ENCODE results near the gene PLA2G4A.

PLA2G4A gene

GRCh38 chr1:186837806-186838205 lies 9.1 kb downstream of the PLA2G4A start:
- H4K91ac ChIP-seq (ENCODE audit: low read length) = no peak overlapping the region
- no peak overlapping the region for H3K23ac ChIP-seq (ENCODE audit: low read length in 2 of 2)
- H3K4me2 ChIP-seq (ENCODE audit: low read length, poor library complexity, severe bottlenecking) = no peak overlapping the region
- no peak overlapping the region for H2BK12ac ChIP-seq (ENCODE audit: low read length in 2 of 2)
- H3K9me3 ChIP-seq (ENCODE audit: control insufficient read depth, low read length) = no peaks in the 10 kb centered on the region
- no peak for DNase-seq
- H3K79me1 ChIP-seq (replicated peaks; ENCODE audit: low read length, poor library complexity, severe bottlenecking) = no peaks in the 10 kb centered on the region
- no peak overlapping the region for H2BK15ac ChIP-seq (ENCODE audit: low read depth, poor library complexity, severe bottlenecking)
- no peak overlapping the region for H3K4me3 ChIP-seq (ENCODE audit: insufficient read depth in 1 of 2, low read depth in 1 of 2, low read length in 2 of 2)
- H3K14ac ChIP-seq (ENCODE audit: low read length in 2 of 2) = no peak overlapping the region
- no peak overlapping the region for H2AFZ ChIP-seq (ENCODE audit: low read depth, low read length)
- no peak overlapping the region for H2BK120ac ChIP-seq (ENCODE audit: low read depth, low read length)
- WGBS = 88% methylated on average over 4 of the region's 4 CpGs
- no peak overlapping the region for H3K4ac ChIP-seq (ENCODE audit: low read depth in 1 of 2, low read length in 2 of 2)
- no peak overlapping the region for H2AK5ac ChIP-seq (ENCODE audit: low read length, severe bottlenecking)
- no peaks in the 10 kb centered on the region for H3K36me3 ChIP-seq (ENCODE audit: control insufficient read depth in 1 of 2, insufficient read depth in 2 of 2, low read depth in 1 of 2, low read length in 2 of 2)
- no peak overlapping the region for H2BK5ac ChIP-seq (ENCODE audit: low read depth, low read length, poor library complexity, severe bottlenecking)
- H3K9ac ChIP-seq (ENCODE audit: low read length) = no peak overlapping the region
- no peak overlapping the region for H4K8ac ChIP-seq (ENCODE audit: low read length)
- no peaks in the 10 kb centered on the region for H3K4me1 ChIP-seq (ENCODE audit: control insufficient read depth, insufficient read depth, low read depth, low read length)
- no peak overlapping the region for H3K27ac ChIP-seq (ENCODE audit: low read length, poor library complexity, severe bottlenecking)
- no peaks in the 10 kb centered on the region for H3K27me3 ChIP-seq (ENCODE audit: control insufficient read depth in 1 of 2, insufficient read depth in 1 of 2, low read length in 2 of 2)
- H3K18ac ChIP-seq (ENCODE audit: low read depth in 1 of 2, low read length in 2 of 2) = no peak overlapping the region

GRCh38 chr1:186838380-186839040 lies 9.8 kb downstream of the PLA2G4A start:
- no peak for DNase-seq
- H2BK5ac ChIP-seq (ENCODE audit: low read depth, low read length, poor library complexity, severe bottlenecking) = no peak overlapping the region
- H2AK5ac ChIP-seq (ENCODE audit: low read length, severe bottlenecking) = no peak overlapping the region
- H2BK120ac ChIP-seq (ENCODE audit: low read depth, low read length) = no peak overlapping the region
- no peak overlapping the region for H3K9ac ChIP-seq (ENCODE audit: low read length)
- H3K27ac ChIP-seq (ENCODE audit: low read length, poor library complexity, severe bottlenecking) = no peak overlapping the region
- H3K79me1 ChIP-seq (replicated peaks; ENCODE audit: low read length, poor library complexity, severe bottlenecking) = no peaks in the 10 kb centered on the region
- no peak overlapping the region for H4K8ac ChIP-seq (ENCODE audit: low read length)
- H3K4me2 ChIP-seq (ENCODE audit: low read length, poor library complexity, severe bottlenecking) = no peak overlapping the region
- no peak overlapping the region for H3K4ac ChIP-seq (ENCODE audit: low read depth in 1 of 2, low read length in 2 of 2)
- no peaks in the 10 kb centered on the region for H3K36me3 ChIP-seq (ENCODE audit: control insufficient read depth in 1 of 2, insufficient read depth in 2 of 2, low read depth in 1 of 2, low read length in 2 of 2)
- H2BK15ac ChIP-seq (ENCODE audit: low read depth, poor library complexity, severe bottlenecking) = no peak overlapping the region
- H3K4me1 ChIP-seq (ENCODE audit: control insufficient read depth, insufficient read depth, low read depth, low read length) = no peaks in the 10 kb centered on the region
- no peak overlapping the region for H2AFZ ChIP-seq (ENCODE audit: low read depth, low read length)
- no peak overlapping the region for H2BK12ac ChIP-seq (ENCODE audit: low read length in 2 of 2)
- no peaks in the 10 kb centered on the region for H3K9me3 ChIP-seq (ENCODE audit: control insufficient read depth, low read length)
- no peaks in the 10 kb centered on the region for H3K27me3 ChIP-seq (ENCODE audit: control insufficient read depth in 1 of 2, insufficient read depth in 1 of 2, low read length in 2 of 2)
- H4K91ac ChIP-seq (ENCODE audit: low read length) = no peak overlapping the region
- no peak overlapping the region for H3K4me3 ChIP-seq (ENCODE audit: insufficient read depth in 1 of 2, low read depth in 1 of 2, low read length in 2 of 2)
- H3K23ac ChIP-seq (ENCODE audit: low read length in 2 of 2) = no peak overlapping the region
- H3K14ac ChIP-seq (ENCODE audit: low read length in 2 of 2) = no peak overlapping the region
- no peak overlapping the region for H3K18ac ChIP-seq (ENCODE audit: low read depth in 1 of 2, low read length in 2 of 2)
- WGBS = 59% methylated on average over 1 of the region's 2 CpGs

- no peak for DNase-seq
- no peaks in the 10 kb centered on the region for H3K36me3 ChIP-seq (ENCODE audit: control insufficient read depth in 1 of 2, insufficient read depth in 2 of 2, low read depth in 1 of 2, low read length in 2 of 2)
- H3K27me3 ChIP-seq (ENCODE audit: control insufficient read depth in 1 of 2, insufficient read depth in 1 of 2, low read length in 2 of 2) = no peaks in the 10 kb centered on the region
- H3K9me3 ChIP-seq (ENCODE audit: control insufficient read depth, low read length) = no peaks in the 10 kb centered on the region
- H3K4ac ChIP-seq (ENCODE audit: low read depth in 1 of 2, low read length in 2 of 2) = no peak overlapping the region
- H2BK15ac ChIP-seq (ENCODE audit: low read depth, poor library complexity, severe bottlenecking) = no peak overlapping the region
- no peak overlapping the region for H4K8ac ChIP-seq (ENCODE audit: low read length)
- H4K91ac ChIP-seq (ENCODE audit: low read length) = no peak overlapping the region
- H2BK12ac ChIP-seq (ENCODE audit: low read length in 2 of 2) = no peak overlapping the region
- no peak overlapping the region for H3K4me2 ChIP-seq (ENCODE audit: low read length, poor library complexity, severe bottlenecking)
- no peak overlapping the region for H2AK5ac ChIP-seq (ENCODE audit: low read length, severe bottlenecking)
- no peaks in the 10 kb centered on the region for H3K79me1 ChIP-seq (replicated peaks; ENCODE audit: low read length, poor library complexity, severe bottlenecking)
- H3K4me1 ChIP-seq (ENCODE audit: control insufficient read depth, insufficient read depth, low read depth, low read length) = no peaks in the 10 kb centered on the region
- H3K14ac ChIP-seq (ENCODE audit: low read length in 2 of 2) = no peak overlapping the region
- H2BK120ac ChIP-seq (ENCODE audit: low read depth, low read length) = no peak overlapping the region
- H3K9ac ChIP-seq (ENCODE audit: low read length) = no peak overlapping the region
- H2AFZ ChIP-seq (ENCODE audit: low read depth, low read length) = no peak overlapping the region
- H3K4me3 ChIP-seq (ENCODE audit: insufficient read depth in 1 of 2, low read depth in 1 of 2, low read length in 2 of 2) = no peak overlapping the region
- H2BK5ac ChIP-seq (ENCODE audit: low read depth, low read length, poor library complexity, severe bottlenecking) = no peak overlapping the region
- 100% methylated on average over 1 of the region's 2 CpGs for WGBS
- H3K27ac ChIP-seq (ENCODE audit: low read length, poor library complexity, severe bottlenecking) = no peak overlapping the region
- no peak overlapping the region for H3K23ac ChIP-seq (ENCODE audit: low read length in 2 of 2)
- H3K18ac ChIP-seq (ENCODE audit: low read depth in 1 of 2, low read length in 2 of 2) = no peak overlapping the region
These were observed 10.3 kb downstream of the PLA2G4A start for GRCh38 chr1:186839041-186839400.

DNA sequence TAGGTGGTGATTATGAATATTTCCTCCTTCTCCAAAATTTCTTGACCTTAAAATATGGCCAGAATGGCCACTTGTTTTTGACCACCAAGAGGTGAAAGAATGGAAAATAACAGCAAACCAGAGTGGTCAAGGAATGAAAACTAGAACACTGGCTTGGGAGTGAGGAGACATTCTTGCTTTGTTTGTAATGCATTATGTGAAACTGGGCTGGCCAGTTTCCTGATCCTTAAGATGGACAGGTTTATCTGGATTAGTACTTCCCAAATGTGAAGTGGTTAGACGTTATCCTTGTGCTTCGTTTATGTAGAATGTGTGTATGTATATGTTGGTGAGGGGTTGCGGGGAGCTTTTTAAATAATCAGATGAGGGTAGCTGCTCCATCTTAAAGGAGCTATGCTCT lies 12.8 kb downstream of the PLA2G4A start:
- no peaks in the 10 kb centered on the region for H3K9me3 ChIP-seq (ENCODE audit: control insufficient read depth, low read length)
- H3K23ac ChIP-seq (ENCODE audit: low read length in 2 of 2) = no peak overlapping the region
- H4K91ac ChIP-seq (ENCODE audit: low read length) = no peak overlapping the region
- H3K4me2 ChIP-seq (ENCODE audit: low read length, poor library complexity, severe bottlenecking) = no peak overlapping the region
- H3K27ac ChIP-seq (ENCODE audit: low read length, poor library complexity, severe bottlenecking) = no peak overlapping the region
- no peaks in the 10 kb centered on the region for H3K36me3 ChIP-seq (ENCODE audit: control insufficient read depth in 1 of 2, insufficient read depth in 2 of 2, low read depth in 1 of 2, low read length in 2 of 2)
- H3K27me3 ChIP-seq (ENCODE audit: control insufficient read depth in 1 of 2, insufficient read depth in 1 of 2, low read length in 2 of 2) = no peaks in the 10 kb centered on the region
- H3K18ac ChIP-seq (ENCODE audit: low read depth in 1 of 2, low read length in 2 of 2) = no peak overlapping the region
- H2AK5ac ChIP-seq (ENCODE audit: low read length, severe bottlenecking) = no peak overlapping the region
- H2BK120ac ChIP-seq (ENCODE audit: low read depth, low read length) = no peak overlapping the region
- no peak overlapping the region for H2AFZ ChIP-seq (ENCODE audit: low read depth, low read length)
- H2BK5ac ChIP-seq (ENCODE audit: low read depth, low read length, poor library complexity, severe bottlenecking) = no peak overlapping the region
- H3K4ac ChIP-seq (ENCODE audit: low read depth in 1 of 2, low read length in 2 of 2) = no peak overlapping the region
- H2BK15ac ChIP-seq (ENCODE audit: low read depth, poor library complexity, severe bottlenecking) = no peak overlapping the region
- no peak overlapping the region for H3K4me3 ChIP-seq (ENCODE audit: insufficient read depth in 1 of 2, low read depth in 1 of 2, low read length in 2 of 2)
- H3K14ac ChIP-seq (ENCODE audit: low read length in 2 of 2) = no peak overlapping the region
- no peaks in the 10 kb centered on the region for H3K79me1 ChIP-seq (replicated peaks; ENCODE audit: low read length, poor library complexity, severe bottlenecking)
- 35% methylated on average over 2 of the region's 3 CpGs for WGBS
- H2BK12ac ChIP-seq (ENCODE audit: low read length in 2 of 2) = no peak overlapping the region
- no peak for DNase-seq
- no peaks in the 10 kb centered on the region for H3K4me1 ChIP-seq (ENCODE audit: control insufficient read depth, insufficient read depth, low read depth, low read length)
- H3K9ac ChIP-seq (ENCODE audit: low read length) = no peak overlapping the region
- H4K8ac ChIP-seq (ENCODE audit: low read length) = no peak overlapping the region

Data from mesenchymal stem cell (in vitro differentiated cells and primary cell).